ENCODE measurements around the gene TRAK1.

DNA sequence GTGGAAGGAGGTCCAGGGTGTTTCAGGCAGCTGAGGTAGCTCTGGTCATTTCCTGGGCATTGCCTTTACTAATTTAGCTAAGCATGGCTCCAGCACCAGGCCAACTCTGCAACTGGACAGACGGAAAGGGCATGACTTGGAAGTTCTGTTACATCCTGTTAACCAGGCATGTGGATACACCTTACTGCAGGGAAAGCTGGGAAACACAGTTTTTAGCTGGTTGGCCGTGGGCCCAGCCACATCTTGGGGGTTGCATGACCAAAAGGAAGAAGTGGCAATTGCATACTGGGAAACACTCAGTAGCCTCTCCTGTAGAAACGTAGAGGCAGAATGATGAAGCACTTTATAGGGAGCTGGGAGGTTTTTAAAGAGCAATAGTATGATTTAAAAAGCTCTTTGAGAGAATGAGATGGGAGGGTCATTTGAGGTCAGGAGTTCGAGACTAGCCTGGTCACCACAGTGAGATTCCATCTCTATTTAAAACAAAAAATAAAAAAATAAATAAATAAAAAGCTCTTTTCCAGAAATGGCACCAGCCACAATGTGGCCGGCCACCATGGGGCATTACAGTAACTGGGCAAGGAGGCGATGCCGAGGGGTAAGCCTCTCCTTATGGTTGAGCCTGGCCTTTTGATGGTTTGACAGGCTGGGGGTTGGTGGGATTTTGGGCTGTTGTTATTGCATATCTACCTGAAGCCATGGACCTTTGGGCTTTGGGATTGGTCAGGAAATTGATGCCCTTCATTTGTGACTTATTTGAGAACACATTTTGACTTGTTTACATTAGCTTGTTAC is 28.6 kb downstream of the TRAK1 start:
- TF ChIP-seq, protein P1, sequence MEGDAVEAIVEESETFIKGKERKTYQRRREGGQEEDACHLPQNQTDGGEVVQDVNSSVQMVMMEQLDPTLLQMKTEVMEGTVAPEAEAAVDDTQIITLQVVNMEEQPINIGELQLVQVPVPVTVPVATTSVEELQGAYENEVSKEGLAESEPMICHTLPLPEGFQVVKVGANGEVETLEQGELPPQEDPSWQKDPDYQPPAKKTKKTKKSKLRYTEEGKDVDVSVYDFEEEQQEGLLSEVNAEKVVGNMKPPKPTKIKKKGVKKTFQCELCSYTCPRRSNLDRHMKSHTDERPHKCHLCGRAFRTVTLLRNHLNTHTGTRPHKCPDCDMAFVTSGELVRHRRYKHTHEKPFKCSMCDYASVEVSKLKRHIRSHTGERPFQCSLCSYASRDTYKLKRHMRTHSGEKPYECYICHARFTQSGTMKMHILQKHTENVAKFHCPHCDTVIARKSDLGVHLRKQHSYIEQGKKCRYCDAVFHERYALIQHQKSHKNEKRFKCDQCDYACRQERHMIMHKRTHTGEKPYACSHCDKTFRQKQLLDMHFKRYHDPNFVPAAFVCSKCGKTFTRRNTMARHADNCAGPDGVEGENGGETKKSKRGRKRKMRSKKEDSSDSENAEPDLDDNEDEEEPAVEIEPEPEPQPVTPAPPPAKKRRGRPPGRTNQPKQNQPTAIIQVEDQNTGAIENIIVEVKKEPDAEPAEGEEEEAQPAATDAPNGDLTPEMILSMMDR (IDR thresholded peaks at IDR 0.05; ENCODE audit: insufficient read depth, low read length): no peak
- TF ChIP-seq, protein P2, sequence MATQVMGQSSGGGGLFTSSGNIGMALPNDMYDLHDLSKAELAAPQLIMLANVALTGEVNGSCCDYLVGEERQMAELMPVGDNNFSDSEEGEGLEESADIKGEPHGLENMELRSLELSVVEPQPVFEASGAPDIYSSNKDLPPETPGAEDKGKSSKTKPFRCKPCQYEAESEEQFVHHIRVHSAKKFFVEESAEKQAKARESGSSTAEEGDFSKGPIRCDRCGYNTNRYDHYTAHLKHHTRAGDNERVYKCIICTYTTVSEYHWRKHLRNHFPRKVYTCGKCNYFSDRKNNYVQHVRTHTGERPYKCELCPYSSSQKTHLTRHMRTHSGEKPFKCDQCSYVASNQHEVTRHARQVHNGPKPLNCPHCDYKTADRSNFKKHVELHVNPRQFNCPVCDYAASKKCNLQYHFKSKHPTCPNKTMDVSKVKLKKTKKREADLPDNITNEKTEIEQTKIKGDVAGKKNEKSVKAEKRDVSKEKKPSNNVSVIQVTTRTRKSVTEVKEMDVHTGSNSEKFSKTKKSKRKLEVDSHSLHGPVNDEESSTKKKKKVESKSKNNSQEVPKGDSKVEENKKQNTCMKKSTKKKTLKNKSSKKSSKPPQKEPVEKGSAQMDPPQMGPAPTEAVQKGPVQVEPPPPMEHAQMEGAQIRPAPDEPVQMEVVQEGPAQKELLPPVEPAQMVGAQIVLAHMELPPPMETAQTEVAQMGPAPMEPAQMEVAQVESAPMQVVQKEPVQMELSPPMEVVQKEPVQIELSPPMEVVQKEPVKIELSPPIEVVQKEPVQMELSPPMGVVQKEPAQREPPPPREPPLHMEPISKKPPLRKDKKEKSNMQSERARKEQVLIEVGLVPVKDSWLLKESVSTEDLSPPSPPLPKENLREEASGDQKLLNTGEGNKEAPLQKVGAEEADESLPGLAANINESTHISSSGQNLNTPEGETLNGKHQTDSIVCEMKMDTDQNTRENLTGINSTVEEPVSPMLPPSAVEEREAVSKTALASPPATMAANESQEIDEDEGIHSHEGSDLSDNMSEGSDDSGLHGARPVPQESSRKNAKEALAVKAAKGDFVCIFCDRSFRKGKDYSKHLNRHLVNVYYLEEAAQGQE (IDR thresholded peaks at IDR 0.05; ENCODE audit: insufficient replicate concordance, low read depth): no peak
- no peak for TF ChIP-seq GABPA (IDR thresholded peaks at IDR 0.05; ENCODE audit: low read depth)
- no peak for TF ChIP-seq POLR2AphosphoS5 (IDR thresholded peaks at IDR 0.05; ENCODE audit: low read depth)
- TF ChIP-seq SPI1 (IDR thresholded peaks at IDR 0.05; ENCODE audit: borderline replicate concordance, low read depth): peak; percentile 30; the same call in 1 of the 2 replicates
